Activated CD8-positive, alpha-beta memory T cell treated with anti-CD3 and anti-CD28 coated beads, Interleukin-2, amount 50 U/mL, for 1 hour (primary cell): ENCODE data around the gene DNAH1.

Experiments
- DNase-seq: peaks from one replicate; pipeline ENCODE4 v3.0.0-alpha.2; 2020; ENCODE audit errors: extremely low read depth

DNAH1 gene

GRCh38 chr3:52290596-52291507 is 25.3 kb upstream of the DNAH1 start:
- DNase-seq: no peak

GRCh38 chr3:52291508-52292181 is 24.5 kb upstream of the DNAH1 start:
- DNase-seq: no peak

GRCh38 chr3:52292247-52293065 is 23.7 kb upstream of the DNAH1 start:
- DNase-seq: no peak

- DNase-seq: no peak
Observed at GRCh38 chr3:52293491-52294319, 22.4 kb upstream of the DNAH1 start.

GRCh38 chr3:52294320-52295150 is 21.6 kb upstream of the DNAH1 start:
- DNase-seq: no peak

- DNase-seq: no peak
Observed at GRCh38 chr3:52295671-52296208, 20.4 kb upstream of the DNAH1 start.

- no peak for DNase-seq
Observed at GRCh38 chr3:52297242-52298148, 18.6 kb upstream of the DNAH1 start.

GRCh38 chr3:52298149-52299098 is 17.7 kb upstream of the DNAH1 start:
- no peak for DNase-seq

- no peak for DNase-seq
Observed at GRCh38 chr3:52299247-52299878, 16.8 kb upstream of the DNAH1 start.

GRCh38 chr3:52299879-52300611 is 16.1 kb upstream of the DNAH1 start:
- DNase-seq: no peak

- no peak for DNase-seq
Observed at GRCh38 chr3:52302426-52303145, 13.5 kb upstream of the DNAH1 start.

- no peak for DNase-seq
Observed at GRCh38 chr3:52303811-52304210, 12.3 kb upstream of the DNAH1 start.

GRCh38 chr3:52305926-52306325 is 10.2 kb upstream of the DNAH1 start:
- DNase-seq: no peak

- no peak for DNase-seq
Observed at GRCh38 chr3:52306978-52307377, 9.1 kb upstream of the DNAH1 start.

GRCh38 chr3:52308308-52308707 is 7.8 kb upstream of the DNAH1 start:
- no peak for DNase-seq
